PC-9 (cell line): ENCODE results near the gene CLEC12A. TPM values are rescaled to one million over a fixed set of nuclear protein-coding genes. Genes with fewer than 3 reads are reported as not detected.

Source experiments
- BruUV-seq: library from RNA; stranded (reverse); fragments of 400-500 nt; replicated peaks from 2 replicates; lab custom pipeline; 2021; lab: Mats Ljungman, UMichigan
- CTCF ChIA-PET: fragments of 300-600 bp; sonication (Branson Sonifier 250); formaldehyde crosslinking; loops from one replicate; lab custom pipeline; 2022; ENCODE audit warnings: antibody characterized with exemption; lab: Charles Lee
- POLR2A ChIA-PET: fragments of 300-600 bp; sonication (Branson Sonifier 250); formaldehyde crosslinking; loops from one replicate; lab custom pipeline; 2022; ENCODE audit warnings: antibody characterized with exemption; ENCODE audit not compliant: unreplicated experiment; lab: Charles Lee
- DNase-seq, 2 experiments: peaks; one replicate each; pipeline versions ENCODE4 v3.0.0 to v3.0.0-alpha.2; 2015 to 2022; ENCODE audit warnings: mixed read lengths in 1 of 2
- H2AFZ ChIP-seq: fragments of 200-600 bp; sonication (generic); 2 replicates; pipeline ENCODE4 v1.8.1; 2017; ENCODE audit warnings: antibody characterized with exemption
- H3F3A ChIP-seq: fragments of 200-600 bp; sonication (generic); 2 replicates; pipeline ENCODE4 v1.8.1; 2017; ENCODE audit warnings: antibody characterized with exemption, mild to moderate bottlenecking, low read depth; ENCODE audit not compliant: insufficient read depth
- H3K27ac ChIP-seq: fragments of 200-600 bp; sonication (generic); 2 replicates; pipeline ENCODE4 v1.6.1; 2016; ENCODE audit warnings: mixed run types
- H3K27me3 ChIP-seq: fragments of 200-600 bp; sonication (generic); 2 replicates; pipeline ENCODE4 v1.6.1; 2016; ENCODE audit warnings: low read depth, mixed run types; ENCODE audit not compliant: insufficient read depth
- H3K36me3 ChIP-seq: fragments of 200-600 bp; sonication (generic); 2 replicates; pipeline ENCODE4 v1.6.1; 2016; ENCODE audit warnings: low read depth, mixed run types
- H3K4me1 ChIP-seq: fragments of 200-600 bp; sonication (generic); replicated peaks from 2 replicates; pipeline ENCODE4 v1.6.1; 2016; ENCODE audit warnings: mixed run types; ENCODE audit not compliant: insufficient read depth
- H3K4me2 ChIP-seq: fragments of 200-600 bp; sonication (generic); 2 replicates; pipeline ENCODE4 v1.6.1; 2017; ENCODE audit warnings: mixed run types
- H3K4me3 ChIP-seq: fragments of 200-600 bp; sonication (generic); 2 replicates; pipeline ENCODE4 v1.6.1; 2016; ENCODE audit warnings: mixed run types
- H3K79me2 ChIP-seq: fragments of 200-600 bp; sonication (generic); 2 replicates; pipeline ENCODE4 v1.6.1; 2017; ENCODE audit warnings: low read depth, mixed run types
- H3K9me2 ChIP-seq: fragments of 200-600 bp; sonication (generic); 2 replicates; pipeline ENCODE4 v1.8.1; 2017; ENCODE audit warnings: mild to moderate bottlenecking; ENCODE audit not compliant: insufficient read depth
- H3K9me3 ChIP-seq: fragments of 200-600 bp; sonication (generic); 2 replicates; pipeline ENCODE4 v1.8.1; 2016; ENCODE audit warnings: low read depth; ENCODE audit not compliant: insufficient read depth
- H4K20me1 ChIP-seq: fragments of 200-600 bp; sonication (generic); 2 replicates; pipeline ENCODE4 v1.8.1; 2017; ENCODE audit not compliant: insufficient read depth
- EZH2 ChIP-seq: fragments of 200-600 bp; sonication (generic); IDR thresholded peaks from 2 replicates; pipeline ENCODE4 v1.8.0; 2017; ENCODE audit warnings: antibody characterized with exemption, low read depth
- intact Hi-C: fragments of 100-400 bp; cut with micrococcal nuclease; formaldehyde crosslinking; loops from one replicate; pipeline ENCODE4 v1.10.0; 2022; ENCODE audit not compliant: unreplicated experiment
- total RNA-seq: library from RNA; stranded (reverse); gene quantifications from 2 replicates; pipeline ENCODE4 v1.2.3, GENCODE V29; 2021
- TF ChIP-seq, protein P1 (sequence below): fragments of 200-600 bp; sonication (generic); conservative IDR thresholded peaks from 2 replicates; pipeline ENCODE4 v1.6.1; 2017; ENCODE audit warnings: mixed run types, antibody characterized with exemption, mild to moderate bottlenecking, moderate library complexity

Gene CLEC12A
- total RNA-seq, 1 experiment from 2014 or later: 0.55 TPM

DNA sequence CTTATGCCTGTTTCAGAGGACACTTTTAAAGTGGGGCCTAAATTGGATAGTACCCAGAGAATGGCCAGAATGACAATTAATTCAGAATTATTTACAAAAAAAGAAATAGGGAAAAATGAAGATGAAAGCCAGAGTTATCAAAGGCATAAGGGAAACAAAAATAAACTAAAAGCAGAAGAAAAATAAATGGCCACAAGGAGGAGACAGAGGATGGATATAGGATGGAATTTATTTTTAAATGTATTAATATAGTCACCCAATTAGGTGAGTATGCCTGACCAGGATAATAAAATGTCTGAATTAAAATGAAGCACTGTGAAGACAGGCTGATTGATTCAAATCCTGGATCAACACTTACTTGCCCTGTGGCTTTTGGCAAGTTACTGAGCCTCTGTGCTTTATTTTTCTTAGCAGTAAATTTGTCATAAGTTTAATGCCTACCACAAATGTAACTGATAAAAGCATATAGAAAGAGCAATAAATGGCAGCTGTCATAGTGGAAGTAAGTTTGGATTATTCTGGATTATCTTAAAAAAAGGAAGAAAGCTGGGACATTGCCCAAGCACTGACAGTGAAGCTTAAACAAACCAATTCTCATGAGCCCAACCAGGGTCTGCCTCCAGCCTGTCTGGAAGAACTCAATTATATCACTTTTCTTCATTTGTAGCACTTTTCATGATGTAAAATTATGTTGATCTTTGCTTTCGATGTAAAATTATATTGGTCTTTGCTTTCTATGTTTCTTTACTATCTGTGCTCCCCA lies 62.8 kb downstream of the CLEC12A start:
- CTCF ChIA-PET: interaction anchor here (2.0 kb wide), 1 partner anchor 106 kb away, joined by 9 read pairs; no protein-coding TSS in a partner anchor
- Histone ChIP-seq H3K36me3 (no peaks in the 10 kb centered on the region), H4K20me1 (no peaks in the 10 kb centered on the region), H2AFZ (no peak overlapping the region), H3F3A (no peaks in the 10 kb centered on the region), H3K27me3 (no peaks in the 10 kb centered on the region), H3K9me3 (peaks cover 8% of the 10 kb centered on the region; the same call in 1 of the 2 replicates), H3K4me2 (no peak overlapping the region), H3K27ac (no peak overlapping the region), H3K79me2 (no peaks in the 10 kb centered on the region), H3K9me2 (no peaks in the 10 kb centered on the region), H3K4me3 (no peak overlapping the region), H3K4me1 (no peaks in the 10 kb centered on the region)
- TF ChIP-seq, protein P1, sequence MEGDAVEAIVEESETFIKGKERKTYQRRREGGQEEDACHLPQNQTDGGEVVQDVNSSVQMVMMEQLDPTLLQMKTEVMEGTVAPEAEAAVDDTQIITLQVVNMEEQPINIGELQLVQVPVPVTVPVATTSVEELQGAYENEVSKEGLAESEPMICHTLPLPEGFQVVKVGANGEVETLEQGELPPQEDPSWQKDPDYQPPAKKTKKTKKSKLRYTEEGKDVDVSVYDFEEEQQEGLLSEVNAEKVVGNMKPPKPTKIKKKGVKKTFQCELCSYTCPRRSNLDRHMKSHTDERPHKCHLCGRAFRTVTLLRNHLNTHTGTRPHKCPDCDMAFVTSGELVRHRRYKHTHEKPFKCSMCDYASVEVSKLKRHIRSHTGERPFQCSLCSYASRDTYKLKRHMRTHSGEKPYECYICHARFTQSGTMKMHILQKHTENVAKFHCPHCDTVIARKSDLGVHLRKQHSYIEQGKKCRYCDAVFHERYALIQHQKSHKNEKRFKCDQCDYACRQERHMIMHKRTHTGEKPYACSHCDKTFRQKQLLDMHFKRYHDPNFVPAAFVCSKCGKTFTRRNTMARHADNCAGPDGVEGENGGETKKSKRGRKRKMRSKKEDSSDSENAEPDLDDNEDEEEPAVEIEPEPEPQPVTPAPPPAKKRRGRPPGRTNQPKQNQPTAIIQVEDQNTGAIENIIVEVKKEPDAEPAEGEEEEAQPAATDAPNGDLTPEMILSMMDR: peak; percentile 80
- no peak for TF ChIP-seq EZH2
- intact Hi-C loops: loop anchor here (1.0 to 10.0 kb wide), 6 partner anchors 106 to 721 kb away; partner anchors contain the start of genes GABARAPL1 and STYK1
- no TSS peak for BruUV-seq
- POLR2A ChIA-PET: no interaction called here
- no peak for DNase-seq

Other genes starting within 250 kb of the CLEC12A start
- not detected in 2 replicates for gene CLECL1, start 238.3 kb upstream of the CLEC12A start, total RNA-seq
- not detected in 2 replicates for gene CD69, start 210.5 kb upstream of the CLEC12A start, total RNA-seq
- gene KLRF1, start 143.9 kb upstream of the CLEC12A start, total RNA-seq: not detected in 2 replicates
- 3.4 and 3.9 TPM in 2 replicates for gene CLEC2B, start 102.1 kb upstream of the CLEC12A start, total RNA-seq
- gene KLRF2, start 89.9 kb upstream of the CLEC12A start, total RNA-seq: not detected in 2 replicates
- not detected in 2 replicates for gene CLEC2A, start 39.0 kb upstream of the CLEC12A start, total RNA-seq
- not detected in 2 replicates for gene CLEC1B, start 27.7 kb downstream of the CLEC12A start, total RNA-seq
- not detected in 2 replicates for gene CLEC12B, start 39.2 kb downstream of the CLEC12A start, total RNA-seq
- not detected in 2 replicates for gene CLEC9A, start 59.3 kb downstream of the CLEC12A start, total RNA-seq
- 0.23 TPM in 1 of 2 replicates, not detected in the other for gene CLEC1A, start 127.6 kb downstream of the CLEC12A start, total RNA-seq
- gene CLEC7A, start 158.8 kb downstream of the CLEC12A start, total RNA-seq: 5.1 and 6.1 TPM in 2 replicates
- 20.2 and 22.4 TPM in 2 replicates for gene OLR1, start 200.7 kb downstream of the CLEC12A start, total RNA-seq
- gene TMEM52B, start 207.6 kb downstream of the CLEC12A start, total RNA-seq: 2.6 and 4.2 TPM in 2 replicates
- 85.6 and 143 TPM in 2 replicates for gene GABARAPL1, start 241.5 kb downstream of the CLEC12A start, total RNA-seq